Myocyte (in vitro differentiated cells): Measurements from ENCODE around the gene RAB22A. TPM values are rescaled to one million over a fixed set of nuclear protein-coding genes. Genes with fewer than 3 reads are reported as not detected.

Experiments
- DNase-seq: peaks from one replicate; pipeline ENCODE4 v3.0.0-alpha.2; 2012; ENCODE audit warnings: low read depth
- total RNA-seq: library from RNA; depleted of rRNA; stranded (reverse); fragments of >200 nt; gene quantifications from 2 replicates; pipeline ENCODE4 v1.2.3, GENCODE V29; 2014

Gene RAB22A
- total RNA-seq, 1 donor from 2014 or later, result 17.1 TPM

- peak; percentile 68 for DNase-seq
These were observed 75.3 kb downstream of the RAB22A start for GRCh38 chr20:58384821-58385220.

GRCh38 chr20:58388028-58388601, 78.6 kb downstream of the RAB22A start:
- DNase-seq, result no peak

GRCh38 chr20:58388882-58389323, 79.4 kb downstream of the RAB22A start, which contains the start of gene VAPB:
Gene VAPB (plus strand): TSS chr20:58389229. CDS start chr20:58389460, 231 bp downstream.
- peak; percentile 95 for DNase-seq

GRCh38 chr20:58389324-58389967, 79.9 kb downstream of the RAB22A start:
- peak; percentile 75 for DNase-seq

GRCh38 chr20:58389968-58390658, 80.6 kb downstream of the RAB22A start:
- DNase-seq, result no peak

- no peak for DNase-seq
These were observed 81.1 kb downstream of the RAB22A start for GRCh38 chr20:58390659-58391035.

GRCh38 chr20:58392286-58392685, 82.8 kb downstream of the RAB22A start:
- no peak for DNase-seq

GRCh38 chr20:58393299-58393698, 83.8 kb downstream of the RAB22A start:
- DNase-seq, result no peak

GRCh38 chr20:58394801-58395200, 85.3 kb downstream of the RAB22A start:
- no peak for DNase-seq

GRCh38 chr20:58395604-58396003, 86.1 kb downstream of the RAB22A start:
- DNase-seq, result no peak

- DNase-seq, result no peak
These were observed 87.9 kb downstream of the RAB22A start for GRCh38 chr20:58397429-58397828.

GRCh38 chr20:58398254-58398653, 88.7 kb downstream of the RAB22A start:
- no peak for DNase-seq

GRCh38 chr20:58399926-58400325, 90.4 kb downstream of the RAB22A start:
- no peak for DNase-seq

GRCh38 chr20:58401162-58401561, 91.6 kb downstream of the RAB22A start:
- DNase-seq, result no peak

GRCh38 chr20:58402305-58402704, 92.8 kb downstream of the RAB22A start:
- no peak for DNase-seq

- no peak for DNase-seq
These were observed 93.3 kb downstream of the RAB22A start for GRCh38 chr20:58402827-58403226.

- no peak for DNase-seq
These were observed 93.8 kb downstream of the RAB22A start for GRCh38 chr20:58403272-58403671.

- no peak for DNase-seq
These were observed 96.2 kb downstream of the RAB22A start for GRCh38 chr20:58405504-58406291.

- DNase-seq, result no peak
These were observed 97.0 kb downstream of the RAB22A start for GRCh38 chr20:58406422-58407001.

- DNase-seq, result no peak
These were observed 97.8 kb downstream of the RAB22A start for GRCh38 chr20:58407201-58407873.
